HuH-7 (cell line): Measurements from ENCODE around the gene KCNF1.
"Not testable (repeated sequence)": the region's sequence is repeated elsewhere in the genome, so short reads cannot be mapped to it uniquely, and the experiment has no call there.

Source experiments
- DNase-seq: peaks from one replicate; pipeline ENCODE4 v3.0.0; 2011; ENCODE audit warnings: low spot score

KCNF1 gene

DNA sequence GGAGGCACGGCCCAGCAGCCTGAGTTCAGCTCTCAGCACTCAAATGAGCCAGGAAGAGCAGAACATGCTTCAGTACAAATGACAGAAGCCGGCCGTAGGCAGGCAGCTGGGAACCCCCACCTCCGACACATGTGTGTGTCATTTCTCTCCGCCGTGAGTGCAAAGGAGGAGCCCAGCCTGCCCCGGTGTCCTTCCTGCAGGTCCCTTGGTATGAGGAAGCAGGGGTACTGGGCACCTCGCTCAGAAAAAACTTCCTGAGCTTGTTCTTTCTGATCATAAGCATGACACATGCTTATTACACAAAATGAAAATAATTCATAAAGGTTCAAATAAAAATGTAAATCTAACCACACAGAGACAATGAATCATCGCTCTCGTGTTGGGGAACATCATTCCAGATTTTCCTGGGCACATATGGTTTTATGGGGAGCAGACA, 35.3 kb downstream of the KCNF1 start:
- DNase-seq, result no peak

DNA sequence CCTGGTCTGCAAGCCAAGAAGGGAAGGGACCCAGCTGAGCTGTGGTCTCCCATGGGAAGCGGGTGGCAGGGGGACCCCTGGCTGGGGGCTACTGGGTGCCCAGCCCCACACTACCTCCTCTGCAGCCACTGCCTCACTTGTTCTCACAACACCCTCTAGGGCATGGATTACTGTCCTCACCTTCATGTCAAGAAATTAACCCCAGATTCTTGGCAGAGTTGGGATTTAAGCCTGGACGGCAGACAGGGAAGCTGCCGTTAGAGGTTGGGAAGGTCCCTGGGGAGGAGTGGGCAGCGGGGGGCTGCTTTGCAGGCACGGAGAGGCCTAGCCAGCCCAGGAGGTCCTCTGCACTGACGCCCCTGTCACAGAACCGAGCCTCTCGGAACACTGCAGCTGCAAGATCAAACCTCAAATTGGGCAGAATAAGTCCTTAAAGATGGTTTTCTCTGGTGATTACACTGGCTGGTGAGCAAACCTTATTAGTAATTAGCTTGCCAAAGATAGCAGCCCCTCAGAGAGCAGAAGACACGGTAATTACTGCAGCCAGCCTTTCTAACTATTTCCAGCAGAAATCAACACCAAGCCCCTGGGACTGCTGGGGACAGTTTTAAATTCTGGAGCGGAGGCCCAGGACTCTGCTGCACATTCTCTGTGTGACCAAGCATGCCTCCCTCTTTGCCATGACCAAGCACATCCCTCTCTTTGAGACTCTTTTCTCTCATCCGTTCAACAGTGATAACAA, 35.9 kb downstream of the KCNF1 start:
- no peak for DNase-seq

DNA sequence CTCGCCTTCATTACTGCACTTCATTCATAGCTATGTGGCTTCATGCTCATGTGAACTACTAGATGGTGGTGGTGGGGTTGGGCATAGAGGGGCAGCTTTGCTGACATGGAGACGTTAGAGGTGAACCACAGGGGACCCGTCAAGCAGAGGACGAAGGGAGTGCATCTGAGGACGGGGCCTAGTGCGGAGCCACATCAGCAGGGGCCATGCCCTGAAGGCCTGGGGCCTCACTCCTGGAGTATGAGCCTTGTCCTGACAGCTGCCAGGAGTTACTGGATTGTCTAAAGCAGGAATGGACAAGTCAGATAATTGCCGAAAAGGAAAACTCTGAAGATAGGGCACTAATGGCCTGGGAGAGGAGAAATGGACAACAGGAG, 36.4 kb downstream of the KCNF1 start:
- DNase-seq, result no peak

DNA sequence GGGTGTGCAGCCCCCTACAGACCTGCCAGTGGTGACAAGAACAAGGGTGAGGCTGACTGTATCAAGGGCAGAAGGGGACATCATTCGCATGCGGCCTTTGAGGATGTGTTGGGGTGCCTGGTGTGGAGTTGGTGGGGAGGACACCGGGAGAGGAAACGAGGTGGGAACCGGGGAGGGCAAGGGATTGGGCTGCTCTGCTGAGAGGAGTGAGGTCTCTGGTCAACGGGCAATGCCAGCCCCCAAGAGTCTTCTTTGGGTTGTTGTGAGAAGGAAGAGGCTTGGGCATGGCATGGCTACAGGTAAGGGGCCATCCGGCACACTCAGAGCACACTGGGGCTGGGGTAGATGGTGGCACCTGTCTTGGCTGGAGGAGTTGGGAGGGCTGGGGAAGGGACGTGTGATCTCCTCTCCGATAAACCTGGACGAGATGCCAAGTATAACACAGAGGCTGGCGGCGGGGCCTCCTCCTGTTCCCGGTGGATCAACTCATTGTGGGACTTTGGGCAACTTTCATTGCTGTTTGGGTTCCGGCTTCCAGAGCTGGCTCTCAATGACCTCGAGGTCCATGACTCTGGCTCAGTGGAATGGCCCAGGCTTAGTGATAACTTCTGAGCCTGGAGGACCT, 37.0 kb downstream of the KCNF1 start:
- DNase-seq, result no peak

DNA sequence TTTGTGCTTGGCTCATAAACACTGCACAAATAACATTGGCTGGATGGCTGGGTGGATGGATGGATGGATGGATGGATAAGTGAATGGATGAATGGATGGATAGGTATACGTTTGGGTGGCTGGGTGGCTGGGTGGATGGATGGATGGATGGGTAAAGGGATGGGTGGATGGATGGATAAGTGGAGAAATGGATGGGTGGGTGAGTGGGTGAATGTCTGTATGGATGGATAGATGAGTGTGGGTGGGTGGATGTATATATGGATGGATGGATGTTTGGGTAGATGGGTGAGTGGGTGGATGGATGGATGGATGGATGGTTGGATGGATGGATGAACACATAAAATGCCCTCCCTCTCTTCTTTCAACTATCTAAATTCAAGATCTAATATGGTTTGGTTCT, 38.1 kb downstream of the KCNF1 start:
- DNase-seq, result no peak

DNA sequence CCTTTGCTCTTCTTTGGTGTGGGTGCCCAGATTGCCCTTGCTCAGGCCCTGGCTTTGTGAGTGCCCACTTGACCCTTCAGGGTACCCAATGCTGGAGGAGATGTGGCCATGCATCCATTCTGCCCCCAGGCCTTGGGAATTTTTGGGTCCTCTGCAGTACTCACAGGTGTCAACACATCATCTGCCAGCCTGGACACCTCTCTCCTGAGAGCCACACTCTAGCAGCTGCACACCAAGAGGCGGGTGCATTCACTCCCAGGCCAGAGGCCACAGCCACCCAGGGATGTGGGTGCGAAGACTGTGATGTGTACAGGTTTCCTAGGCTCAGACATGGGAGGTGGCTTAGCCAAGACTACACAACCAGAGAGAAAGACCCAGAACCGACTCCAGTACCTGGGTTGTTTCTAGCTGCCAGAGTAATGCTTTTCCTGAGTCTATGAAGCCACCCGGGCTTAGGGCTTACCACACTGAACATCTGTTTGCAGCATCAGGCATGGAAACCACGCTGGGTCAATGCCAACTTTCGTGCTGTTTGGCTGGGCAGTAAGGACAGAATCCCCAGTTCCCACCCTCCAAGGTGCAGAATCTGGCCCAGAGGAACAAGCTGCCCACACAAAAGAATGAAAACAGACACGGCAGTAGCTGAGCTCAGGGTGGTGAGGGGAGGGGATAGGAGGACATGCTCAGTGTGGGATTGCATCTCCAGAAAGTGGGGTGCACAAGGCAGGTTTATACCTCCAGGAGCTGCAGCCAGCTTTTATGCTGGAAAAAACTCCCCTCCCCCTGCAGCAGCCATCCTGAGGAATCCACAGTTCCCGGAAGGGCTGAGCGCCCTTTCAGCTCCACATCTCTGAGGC, 40.1 kb downstream of the KCNF1 start:
- no peak for DNase-seq

DNA sequence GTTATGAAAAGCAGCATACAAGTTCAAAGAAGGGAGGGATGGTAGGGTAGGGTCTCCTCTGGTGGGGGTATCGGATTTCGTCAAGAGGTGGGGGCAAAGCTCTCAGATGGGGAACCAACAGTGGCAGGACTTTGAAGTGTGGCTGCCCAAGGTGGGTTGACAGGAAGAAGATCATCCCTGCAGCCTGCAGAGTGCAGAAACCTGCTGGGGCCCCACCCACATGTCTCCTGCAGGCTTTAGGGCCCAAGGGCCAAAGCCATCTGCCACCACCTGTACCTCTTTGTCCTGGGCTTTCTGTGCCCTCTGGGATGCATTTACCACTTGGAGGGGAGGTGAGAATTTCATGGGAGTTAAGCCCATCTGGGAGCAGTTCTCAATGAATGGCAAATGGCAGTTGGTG, 42.7 kb downstream of the KCNF1 start:
- DNase-seq, result no peak

DNA sequence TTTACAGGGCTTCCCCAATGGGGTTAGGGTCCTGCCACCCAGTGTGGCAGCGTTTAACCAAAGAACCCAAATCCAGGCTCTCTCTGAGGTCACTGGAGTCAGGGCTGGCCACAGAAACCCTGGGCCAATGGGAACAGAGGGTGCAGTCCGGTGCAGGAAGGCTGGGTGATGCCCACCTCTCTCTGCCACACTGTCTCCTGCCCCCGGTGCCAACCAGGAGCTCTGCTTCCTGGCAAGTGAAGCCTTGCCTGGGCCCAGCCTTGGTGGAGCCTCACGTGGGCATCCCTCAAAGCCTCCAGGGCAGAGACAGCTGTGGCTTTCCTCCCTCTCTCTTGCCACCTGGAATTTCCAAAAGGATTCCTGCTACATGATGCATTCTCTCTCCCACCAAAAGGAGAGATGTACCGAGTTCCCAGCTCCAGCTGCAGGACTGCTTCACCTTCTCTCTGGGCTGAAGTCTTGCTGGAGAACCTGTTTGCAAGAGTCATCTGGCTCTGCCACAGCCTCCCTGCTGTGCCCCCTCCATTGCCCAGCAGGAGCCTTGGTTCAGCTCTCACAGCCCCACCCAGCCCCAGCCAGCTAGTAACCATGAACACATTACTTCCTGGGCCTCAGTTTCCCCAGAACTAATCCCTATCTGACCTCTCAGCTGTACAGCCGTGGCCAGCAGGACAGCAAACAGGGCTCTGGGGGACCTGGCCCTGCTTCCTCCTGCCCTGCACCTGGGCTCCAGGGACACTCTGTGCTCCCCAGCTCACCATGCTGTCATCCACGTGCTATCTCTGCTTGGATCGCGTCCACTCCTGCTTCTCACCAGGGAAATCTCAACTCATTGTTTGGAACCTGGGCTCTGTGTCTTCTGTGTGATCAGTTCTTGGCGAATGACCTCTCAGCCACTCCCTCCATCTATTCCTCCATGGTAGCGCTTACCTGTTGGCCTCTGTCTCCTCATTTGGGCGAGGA, 43.4 kb downstream of the KCNF1 start:
- DNase-seq, result no peak

DNA sequence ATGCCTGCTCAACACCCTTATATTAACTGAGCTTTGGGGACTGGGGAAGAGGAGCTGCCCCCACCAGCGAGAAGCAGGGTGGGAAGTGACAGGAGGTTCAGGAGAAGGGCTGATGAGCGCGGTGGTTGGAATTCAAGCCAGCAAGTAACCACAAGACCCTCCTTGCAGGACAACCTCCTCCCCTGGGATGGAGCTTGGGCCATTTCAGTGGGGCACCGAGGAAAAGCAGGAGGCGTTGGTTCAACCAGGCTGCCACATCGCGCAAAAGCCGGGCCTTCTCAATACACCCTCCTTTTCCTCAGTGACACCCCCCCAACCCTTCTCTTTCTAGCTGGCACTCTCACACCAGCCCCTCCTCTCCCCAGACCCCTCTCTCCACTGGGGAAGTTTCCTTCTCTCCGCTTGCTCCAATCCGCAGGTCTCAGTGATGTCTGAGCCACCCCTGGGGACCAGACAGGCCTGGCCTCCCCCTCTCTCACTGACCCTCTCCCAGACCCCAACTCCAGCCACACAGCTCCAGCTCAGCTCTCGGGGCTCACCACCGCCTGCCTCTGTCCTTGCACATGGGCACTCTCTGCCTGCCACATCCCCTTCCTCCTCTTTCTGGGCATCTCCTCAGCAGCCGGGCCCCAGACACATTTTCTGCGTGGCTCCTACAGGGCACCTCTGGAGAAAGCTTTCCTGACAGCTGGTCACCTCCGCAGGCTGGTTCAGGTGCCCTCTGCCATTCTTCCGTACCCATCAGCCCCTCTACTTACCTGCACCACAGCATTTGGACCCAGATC, 44.5 kb downstream of the KCNF1 start:
- no peak for DNase-seq

DNA sequence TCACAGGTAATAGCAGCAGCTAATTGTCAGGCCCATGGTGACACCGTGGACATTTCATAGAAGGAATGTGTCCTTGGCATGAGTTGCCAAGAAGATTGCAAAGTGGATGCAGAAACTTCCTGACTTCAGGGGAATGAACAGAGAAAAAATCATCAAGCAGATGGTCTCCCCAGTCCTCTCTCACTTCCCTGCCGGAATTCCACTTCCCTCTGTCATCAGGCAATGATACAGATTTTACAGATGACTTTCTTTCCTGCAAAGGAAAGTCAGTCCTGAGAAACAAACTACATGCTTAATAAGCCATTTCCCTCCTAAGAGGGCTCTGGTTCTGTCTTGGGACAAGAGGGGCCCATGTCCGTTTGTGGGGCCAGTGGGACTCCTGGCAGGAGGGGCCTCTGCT, 45.7 kb downstream of the KCNF1 start:
- no peak for DNase-seq

DNA sequence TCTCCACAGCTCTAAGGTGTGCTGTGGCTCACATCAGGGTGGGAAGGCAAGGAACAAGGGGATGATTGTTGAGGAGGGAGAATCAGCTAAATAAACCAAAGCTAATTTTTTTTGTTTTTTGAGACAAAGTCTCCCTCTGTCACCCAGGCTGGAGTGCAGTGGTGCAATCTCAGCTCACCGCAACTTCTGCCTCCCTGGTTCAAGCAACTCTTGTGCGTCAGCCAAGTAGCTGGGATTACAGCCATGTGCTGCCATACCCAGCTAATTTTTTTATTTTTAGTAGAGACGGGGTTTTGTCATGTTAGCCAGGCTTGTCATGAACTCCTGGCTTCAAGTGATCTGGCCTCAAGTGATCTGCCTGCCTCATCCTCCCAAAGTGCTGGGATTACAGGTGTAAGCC, 46.7 kb downstream of the KCNF1 start:
- not testable (repeated sequence) for DNase-seq

DNA sequence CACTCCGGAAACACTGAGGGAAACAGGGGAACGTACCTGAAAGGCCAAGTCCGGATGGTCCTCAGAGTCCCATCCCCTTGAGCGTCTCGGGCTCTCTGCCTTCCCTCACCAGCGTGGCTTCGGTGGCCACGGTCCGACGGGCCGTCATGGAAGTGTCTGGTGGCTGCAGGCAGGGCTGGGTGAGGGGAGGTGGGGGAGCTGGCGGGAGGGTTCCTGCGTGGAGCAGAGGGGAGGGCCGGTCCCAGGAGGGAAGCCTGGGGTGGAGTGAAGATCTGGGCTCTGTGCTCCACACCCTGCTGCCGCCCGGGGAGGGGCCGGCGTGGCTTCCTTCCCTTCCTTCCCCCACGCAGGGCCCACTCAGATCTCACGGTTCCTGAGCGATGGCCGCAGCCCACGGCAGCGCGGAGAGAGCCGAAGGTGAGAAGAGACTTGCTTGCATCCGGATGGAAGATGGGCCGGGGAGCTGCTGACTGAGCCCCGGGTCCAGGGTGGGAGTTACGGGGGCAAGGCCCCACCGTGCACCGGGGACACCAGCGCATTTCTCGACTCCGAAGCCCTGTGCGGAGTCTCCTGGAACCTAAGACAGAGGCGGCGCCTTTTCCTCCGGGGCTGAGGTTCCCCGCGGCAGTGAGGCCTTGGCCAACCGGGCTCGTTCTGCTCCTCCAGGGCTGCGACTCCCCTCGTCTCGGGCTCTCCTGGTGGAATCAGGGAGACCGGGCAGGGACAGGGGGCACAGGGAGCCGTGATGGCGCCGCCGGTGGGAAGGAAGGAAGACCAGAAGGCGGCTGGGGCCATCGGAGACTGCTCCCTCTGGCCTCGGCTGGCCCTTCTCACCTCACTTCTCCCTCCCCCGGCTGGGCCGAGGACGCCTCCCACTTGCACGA, 49.1 kb downstream of the KCNF1 start:
- no peak for DNase-seq

DNA sequence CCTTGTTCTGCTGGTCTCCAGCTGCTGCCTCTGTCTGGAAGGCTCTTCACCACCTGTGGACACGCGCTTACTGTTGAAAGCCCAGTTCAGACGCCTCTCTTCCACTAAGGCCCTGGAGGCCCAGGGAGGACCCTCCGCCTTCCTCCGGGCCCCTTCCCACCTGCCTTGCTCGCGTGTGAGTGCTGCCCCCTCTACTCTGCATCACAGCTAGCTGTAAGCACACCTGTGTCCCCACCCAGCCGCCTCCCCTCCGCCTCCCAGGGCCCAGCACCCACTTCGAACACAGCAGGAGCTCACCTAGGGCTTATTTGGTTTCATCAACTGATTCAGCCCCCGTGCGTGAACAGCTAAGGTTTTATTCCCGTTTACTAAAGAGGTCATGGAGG, 49.7 kb downstream of the KCNF1 start:
- no peak for DNase-seq

DNA sequence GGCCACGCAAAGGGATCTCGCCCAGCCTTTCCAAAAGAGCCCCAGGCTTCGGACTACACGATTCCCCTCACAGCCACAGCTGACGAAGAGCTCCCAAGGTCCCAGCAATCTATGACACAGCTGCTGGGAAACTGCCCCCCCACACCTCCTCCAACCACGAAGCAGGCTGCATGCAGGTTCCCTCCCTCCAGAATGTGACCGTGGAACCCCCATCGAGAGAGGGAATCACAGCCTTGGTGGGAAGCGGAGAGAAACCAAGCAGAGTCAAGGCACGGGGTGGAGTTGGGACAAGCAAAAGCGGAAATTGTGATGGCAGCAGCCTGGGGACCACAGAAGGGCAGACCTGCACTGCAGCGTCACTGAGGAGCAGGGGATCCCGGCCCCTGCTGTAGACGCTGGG, 50.3 kb downstream of the KCNF1 start:
- DNase-seq, result no peak

DNA sequence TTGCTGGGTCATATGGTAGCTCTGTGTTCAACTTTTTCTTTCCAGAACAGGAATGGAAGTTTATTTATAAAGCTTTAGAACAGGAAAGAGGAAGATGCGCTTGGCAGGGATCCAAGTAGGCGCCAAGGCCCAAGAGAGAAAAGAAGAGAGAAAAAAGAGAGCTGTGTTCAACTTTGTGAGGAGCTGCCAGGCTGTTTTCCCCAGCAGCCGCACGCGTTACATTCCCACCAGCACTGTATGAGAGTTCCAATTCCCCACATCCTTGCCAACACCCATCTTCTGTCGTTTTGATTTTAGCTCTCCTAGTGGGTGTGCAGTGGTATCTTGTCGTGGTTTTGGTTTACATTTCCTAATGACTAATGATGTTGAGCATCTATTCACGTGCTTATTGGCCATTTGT, 51.4 kb downstream of the KCNF1 start:
- DNase-seq, result no peak
